ENCODE data around the gene OR5H15.

The OR5H15 gene

GRCh38 chr3:98209244-98209643 is 42.7 kb downstream of the OR5H15 start:
- DNase-seq (ENCODE audit: low read depth, low spot score): no peak
- TF ChIP-seq FOXP2 (optimal IDR thresholded peaks at IDR 0.05; ENCODE audit: control extremely low read depth, extremely low read length, insufficient read depth) (no peak), POLR2AphosphoS5 (IDR thresholded peaks at IDR 0.05; ENCODE audit: borderline replicate concordance, low read depth, low read length) (no peak), EZH2 (IDR thresholded peaks at IDR 0.05) (no peak)
- H3K27ac ChIP-seq: no peak overlapping the region
- no peaks in the 10 kb centered on the region for H3K36me3 ChIP-seq (ENCODE audit: insufficient read depth, low read length)
- H3K9ac ChIP-seq (ENCODE audit: insufficient read length): no peak overlapping the region
- H3K9me3 ChIP-seq (ENCODE audit: low read depth, low read length): no peaks in the 10 kb centered on the region
- H3K4me3 ChIP-seq: no peak overlapping the region

- Histone ChIP-seq H3K9me3 (ENCODE audit: low read depth, low read length) (no peaks in the 10 kb centered on the region), H3K36me3 (ENCODE audit: insufficient read depth, low read length) (no peaks in the 10 kb centered on the region), H3K4me3 (no peak overlapping the region), H3K27ac (no peak overlapping the region), H3K9ac (ENCODE audit: insufficient read length) (no peak overlapping the region)
- no peak for DNase-seq (ENCODE audit: low read depth, low spot score)
- no peak for TF ChIP-seq POLR2AphosphoS5 (IDR thresholded peaks at IDR 0.05; ENCODE audit: borderline replicate concordance, low read depth, low read length)
- TF ChIP-seq EZH2 (IDR thresholded peaks at IDR 0.05): no peak
- TF ChIP-seq FOXP2 (optimal IDR thresholded peaks at IDR 0.05; ENCODE audit: control extremely low read depth, extremely low read length, insufficient read depth): no peak
Measured at GRCh38 chr3:98213276-98213675, 46.8 kb downstream of the OR5H15 start.

GRCh38 chr3:98215051-98215450 is 48.6 kb downstream of the OR5H15 start:
- no peak overlapping the region for H3K27ac ChIP-seq
- no peaks in the 10 kb centered on the region for H3K36me3 ChIP-seq (ENCODE audit: insufficient read depth, low read length)
- no peaks in the 10 kb centered on the region for H3K9me3 ChIP-seq (ENCODE audit: low read depth, low read length)
- no peak overlapping the region for H3K9ac ChIP-seq (ENCODE audit: insufficient read length)
- no peak overlapping the region for H3K4me3 ChIP-seq
- DNase-seq (ENCODE audit: low read depth, low spot score): no peak
- TF ChIP-seq POLR2AphosphoS5 (IDR thresholded peaks at IDR 0.05; ENCODE audit: borderline replicate concordance, low read depth, low read length) (no peak), EZH2 (IDR thresholded peaks at IDR 0.05) (no peak), FOXP2 (optimal IDR thresholded peaks at IDR 0.05; ENCODE audit: control extremely low read depth, extremely low read length, insufficient read depth) (no peak)
